Astrocyte of the cerebellum (primary cell): ENCODE data around the gene CHML.

ENCODE experiments used
- DNase-seq: peaks from one replicate; pipeline ENCODE4 v3.0.0-alpha.2; 2011; ENCODE audit warnings: low read depth
- H3K4me3 ChIP-seq: 2 replicates; pipeline ENCODE4 v1.5.1; 2011; ENCODE audit warnings: mild to moderate bottlenecking, low read depth, low read length, moderate library complexity
- in situ Hi-C: cut with HindIII; loops from 2 replicates; pipeline ENCODE4 v1.10.0; 2017; ENCODE audit warnings: low sequenced_read_pairs
- TF ChIP-seq, protein P1 (sequence below): IDR thresholded peaks from 2 replicates; pipeline ENCODE4 v1.5.1; 2012; ENCODE audit warnings: low read length, low read depth, moderate library complexity, mild to moderate bottlenecking; ENCODE audit errors: missing control alignments

CHML gene

DNA sequence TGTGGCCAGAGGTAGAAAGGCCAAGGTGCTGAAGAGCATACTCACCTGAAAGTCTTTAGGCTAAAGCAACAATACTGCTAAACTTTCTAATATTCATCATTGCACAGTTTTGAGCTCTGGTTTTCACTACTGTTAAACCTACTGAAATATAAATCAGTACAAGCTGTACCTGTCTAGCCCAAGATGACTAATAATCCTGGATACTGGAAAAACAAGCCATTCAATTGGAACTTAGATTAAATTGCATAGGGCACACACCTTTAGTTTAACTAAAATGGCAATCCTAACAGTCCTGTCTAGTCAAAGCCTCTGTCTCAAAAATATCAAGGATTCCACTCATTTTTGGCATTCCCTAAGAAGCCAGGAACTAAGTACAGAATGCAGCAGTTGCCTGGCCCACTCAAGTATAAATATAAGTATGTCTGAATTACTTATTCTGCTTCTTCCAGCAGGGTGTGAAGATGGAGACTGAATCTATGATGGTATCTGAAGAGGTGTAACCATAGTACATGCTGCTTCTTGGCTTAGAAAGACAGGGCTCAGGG is 3.1 kb downstream of the CHML start:
- in situ Hi-C loops: no loop called here
- TF ChIP-seq, protein P1, sequence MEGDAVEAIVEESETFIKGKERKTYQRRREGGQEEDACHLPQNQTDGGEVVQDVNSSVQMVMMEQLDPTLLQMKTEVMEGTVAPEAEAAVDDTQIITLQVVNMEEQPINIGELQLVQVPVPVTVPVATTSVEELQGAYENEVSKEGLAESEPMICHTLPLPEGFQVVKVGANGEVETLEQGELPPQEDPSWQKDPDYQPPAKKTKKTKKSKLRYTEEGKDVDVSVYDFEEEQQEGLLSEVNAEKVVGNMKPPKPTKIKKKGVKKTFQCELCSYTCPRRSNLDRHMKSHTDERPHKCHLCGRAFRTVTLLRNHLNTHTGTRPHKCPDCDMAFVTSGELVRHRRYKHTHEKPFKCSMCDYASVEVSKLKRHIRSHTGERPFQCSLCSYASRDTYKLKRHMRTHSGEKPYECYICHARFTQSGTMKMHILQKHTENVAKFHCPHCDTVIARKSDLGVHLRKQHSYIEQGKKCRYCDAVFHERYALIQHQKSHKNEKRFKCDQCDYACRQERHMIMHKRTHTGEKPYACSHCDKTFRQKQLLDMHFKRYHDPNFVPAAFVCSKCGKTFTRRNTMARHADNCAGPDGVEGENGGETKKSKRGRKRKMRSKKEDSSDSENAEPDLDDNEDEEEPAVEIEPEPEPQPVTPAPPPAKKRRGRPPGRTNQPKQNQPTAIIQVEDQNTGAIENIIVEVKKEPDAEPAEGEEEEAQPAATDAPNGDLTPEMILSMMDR: no peak
- H3K4me3 ChIP-seq: no peak overlapping the region
- no peak for DNase-seq

DNA sequence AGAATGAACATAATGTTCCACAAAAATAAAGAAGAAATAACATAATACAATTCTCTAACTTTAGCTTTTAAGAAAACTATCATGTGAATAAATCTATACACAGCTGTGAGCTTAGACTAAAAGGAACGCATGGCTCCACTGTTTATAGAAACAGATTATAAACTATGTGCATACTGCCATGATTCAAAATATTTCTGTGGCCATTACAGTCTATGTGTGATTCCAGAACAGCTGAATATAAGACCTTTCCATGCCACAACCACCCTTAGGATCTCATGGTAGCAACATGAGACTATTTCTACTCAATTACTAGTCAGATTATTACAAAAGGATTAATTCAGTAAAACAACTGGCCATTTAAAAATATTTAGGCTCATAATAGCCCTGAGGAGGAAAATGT is 3.9 kb downstream of the CHML start:
- in situ Hi-C loops: no loop called here
- H3K4me3 ChIP-seq: no peak overlapping the region
- TF ChIP-seq, protein P1: no peak
- DNase-seq: no peak

DNA sequence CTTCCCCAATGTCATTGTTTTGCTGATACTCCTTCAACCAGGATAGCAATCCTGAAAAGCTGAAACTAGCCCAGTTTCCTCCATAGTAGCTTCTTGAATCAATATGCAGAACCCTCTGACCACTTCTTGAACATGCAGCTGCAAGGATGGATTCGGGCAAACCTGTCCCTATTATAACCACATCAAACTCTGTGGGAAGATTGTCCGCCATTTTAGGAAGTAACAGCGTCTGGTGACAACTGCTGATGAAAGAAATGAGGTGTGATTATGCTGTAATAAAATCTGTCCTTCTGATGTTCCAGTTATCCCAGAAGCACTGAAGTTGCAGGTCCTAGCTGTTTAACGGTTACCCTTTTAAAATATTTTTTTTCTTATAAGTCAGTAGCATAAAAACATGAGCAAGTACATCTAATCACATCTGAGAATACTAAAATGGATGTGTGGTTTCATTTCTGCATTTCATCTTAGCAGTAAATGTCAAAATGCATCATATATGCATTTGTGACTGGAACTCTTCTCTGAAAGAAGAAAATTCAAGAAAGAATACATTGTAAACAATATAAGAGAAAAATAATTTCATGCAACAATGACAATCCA is 4.5 kb downstream of the CHML start:
- in situ Hi-C loops: no loop called here

DNA sequence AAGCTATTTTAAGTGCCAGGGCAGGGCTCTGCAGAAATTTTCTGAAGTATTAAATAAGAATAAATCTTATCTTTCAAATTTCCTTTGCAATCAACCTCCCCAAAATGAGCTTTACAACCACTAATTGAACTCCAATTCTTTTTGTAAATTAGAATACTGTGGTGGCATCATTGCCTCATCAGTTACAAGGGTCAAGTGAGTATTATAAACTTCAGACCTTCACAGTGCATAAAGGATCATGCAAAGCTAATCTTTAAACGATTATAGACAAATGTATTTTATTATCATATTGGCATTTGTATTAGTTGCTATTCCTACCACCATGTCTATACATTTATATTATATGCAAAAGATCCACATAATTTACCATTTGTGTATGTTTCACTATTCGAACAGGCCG is 7.2 kb downstream of the CHML start:
- in situ Hi-C loops: no loop called here
- H3K4me3 ChIP-seq: no peak overlapping the region
- TF ChIP-seq, protein P1: no peak
- no peak for DNase-seq

More for the DNA sequence above, 4.5 kb downstream of the CHML start:
- TF ChIP-seq, protein P1: no peak
- no peak overlapping the region for H3K4me3 ChIP-seq
- DNase-seq: no peak

DNA sequence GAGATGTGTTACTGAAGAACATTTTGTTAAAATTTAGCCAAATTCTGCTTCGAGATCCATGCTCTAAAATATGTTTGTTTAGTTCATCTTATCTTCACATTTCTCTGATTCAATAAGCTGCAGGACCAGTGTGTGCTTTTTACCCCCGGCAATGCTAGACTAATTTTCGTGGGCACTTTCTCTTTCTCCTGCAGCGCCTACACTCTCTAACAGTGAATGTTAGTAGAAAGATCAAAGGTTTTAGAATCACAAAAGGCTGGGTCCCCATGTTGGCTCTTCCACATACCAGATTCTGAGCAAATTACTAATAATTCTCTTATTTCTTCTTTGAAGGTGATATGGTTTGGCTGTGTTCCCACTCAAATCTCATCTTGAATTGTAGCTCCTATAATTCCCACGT is 8.5 kb downstream of the CHML start:
- in situ Hi-C loops: no loop called here
- H3K4me3 ChIP-seq: no peak overlapping the region
- TF ChIP-seq, protein P1: no peak
- DNase-seq: no peak

DNA sequence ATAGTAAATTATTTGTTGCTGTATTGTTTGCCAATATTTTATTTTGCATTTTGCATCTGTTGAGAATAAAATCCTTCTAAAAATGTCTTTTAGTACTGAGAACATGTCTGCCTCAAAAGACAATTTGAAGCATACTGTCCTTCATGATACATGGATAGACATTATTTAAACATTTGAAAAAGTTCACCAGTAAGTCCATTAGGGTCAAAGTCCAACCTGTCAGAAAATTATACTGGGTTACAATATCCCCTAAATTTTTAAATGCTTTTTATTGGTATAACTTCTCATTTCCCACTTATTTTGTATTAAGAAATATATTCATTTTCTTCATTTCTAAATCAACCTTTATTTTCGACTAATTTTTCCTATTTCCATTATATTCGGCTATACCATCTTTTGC is 9.3 kb downstream of the CHML start:
- TF ChIP-seq, protein P1: no peak
- in situ Hi-C loops: no loop called here
- no peak overlapping the region for H3K4me3 ChIP-seq
- DNase-seq: no peak

DNA sequence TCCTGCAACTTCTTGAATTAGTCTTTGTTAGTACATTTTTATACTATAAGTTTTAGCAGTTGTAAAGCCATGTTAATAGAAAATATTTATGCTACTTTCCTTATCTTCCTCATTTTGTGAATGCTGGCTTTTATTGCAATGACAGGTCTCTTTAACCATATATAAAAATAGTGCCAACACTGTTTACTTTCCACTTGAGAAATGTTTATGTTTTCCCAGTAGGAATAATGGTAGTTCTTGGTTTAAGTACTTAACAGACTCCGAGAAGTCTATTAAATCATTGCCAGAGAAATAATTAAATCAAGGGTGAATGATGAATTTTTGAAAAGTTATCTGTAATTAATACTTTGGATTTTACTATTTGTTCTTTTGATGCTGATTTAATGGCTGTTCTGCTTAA is 9.7 kb downstream of the CHML start:
- no peak overlapping the region for H3K4me3 ChIP-seq
- in situ Hi-C loops: no loop called here
- TF ChIP-seq, protein P1: no peak
- DNase-seq: no peak
